Activated CD4-positive, alpha-beta T cell treated with anti-CD3 and anti-CD28 coated beads, Interleukin-2, amount 50 U/mL, for 4 hours (primary cell): ENCODE results near the gene SYNJ2.
A peak's percentile ranks its signal among the peaks of the same experiment; 100 is the strongest.

Source experiments
- DNase-seq, 2 experiments: peaks; one replicate each; pipeline ENCODE4 v3.0.0-alpha.2; 2020

Gene SYNJ2

GRCh38 chr6:158044525-158044888 lies 62.8 kb downstream of the SYNJ2 start:
- DNase-seq = no peak

DNA sequence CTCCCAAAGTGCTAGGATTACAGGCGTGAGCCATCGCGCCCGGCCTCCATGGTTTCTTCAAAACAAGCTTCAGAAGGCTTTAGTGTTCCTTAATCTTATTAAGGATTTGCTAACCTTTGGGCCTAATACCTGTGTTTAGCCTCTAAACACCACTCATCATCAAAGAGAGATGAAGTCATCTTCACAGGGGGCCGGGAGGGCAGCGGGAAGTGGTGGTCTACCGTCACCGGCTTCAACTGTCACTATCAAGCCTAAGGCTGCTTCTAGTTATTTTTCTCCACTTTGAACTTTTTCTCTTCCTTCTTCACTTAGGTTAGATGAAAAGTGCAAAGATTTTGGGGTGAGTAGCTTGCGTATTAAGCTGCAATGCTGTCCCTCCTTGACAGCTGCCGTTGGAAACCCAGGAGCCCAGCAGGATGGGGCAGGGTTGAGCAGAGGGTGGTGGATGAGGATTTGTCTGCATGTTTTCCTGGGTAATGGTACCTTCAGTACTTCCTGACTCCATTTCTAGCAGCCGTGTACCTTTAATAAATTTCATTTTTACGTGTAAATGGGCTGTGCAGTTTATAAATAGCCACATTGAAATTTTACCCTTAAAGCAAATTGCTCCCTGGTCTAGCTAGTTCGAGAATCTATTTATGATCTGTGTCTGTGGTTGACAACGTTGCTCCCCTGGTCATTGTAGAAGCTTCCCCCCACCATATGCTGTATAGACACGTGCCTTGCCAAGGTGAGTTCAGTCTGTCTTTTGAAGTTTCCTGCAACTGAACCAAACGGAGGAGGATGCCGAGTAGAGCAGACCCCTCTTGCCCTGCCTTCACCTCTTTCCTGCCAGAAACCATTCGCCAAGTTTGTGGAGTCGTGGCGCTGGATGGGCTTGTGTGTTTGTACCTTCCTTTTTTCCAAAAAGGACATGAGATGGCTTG lies 64.8 kb downstream of the SYNJ2 start:
- DNase-seq = no peak

DNA sequence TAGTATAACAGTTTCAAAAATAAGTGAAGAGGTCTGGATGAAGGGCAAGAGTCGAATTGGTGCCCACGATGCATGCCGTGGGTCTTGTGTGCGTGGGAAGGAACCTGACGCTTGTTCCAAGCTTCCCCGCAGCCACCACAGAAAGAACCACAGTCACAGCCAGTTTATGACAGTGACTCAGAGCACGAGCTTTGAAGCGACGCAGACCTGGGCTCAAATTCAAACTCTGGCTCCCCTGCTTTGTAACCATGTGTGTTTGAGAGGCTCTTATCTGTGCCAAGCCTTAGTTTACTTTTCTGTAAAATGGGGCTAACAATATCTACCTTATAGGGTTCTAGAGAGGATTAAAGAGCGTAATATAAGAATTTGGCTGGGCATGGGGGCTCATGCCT lies 65.5 kb downstream of the SYNJ2 start:
- peak; percentile 31 to 47 for DNase-seq

- DNase-seq = no peak
Observed at GRCh38 chr6:158047563-158048323, 66.1 kb downstream of the SYNJ2 start.

GRCh38 chr6:158048589-158048988 lies 66.9 kb downstream of the SYNJ2 start:
- no peak for DNase-seq

GRCh38 chr6:158049055-158050028 lies 67.7 kb downstream of the SYNJ2 start:
- no peak for DNase-seq

DNA sequence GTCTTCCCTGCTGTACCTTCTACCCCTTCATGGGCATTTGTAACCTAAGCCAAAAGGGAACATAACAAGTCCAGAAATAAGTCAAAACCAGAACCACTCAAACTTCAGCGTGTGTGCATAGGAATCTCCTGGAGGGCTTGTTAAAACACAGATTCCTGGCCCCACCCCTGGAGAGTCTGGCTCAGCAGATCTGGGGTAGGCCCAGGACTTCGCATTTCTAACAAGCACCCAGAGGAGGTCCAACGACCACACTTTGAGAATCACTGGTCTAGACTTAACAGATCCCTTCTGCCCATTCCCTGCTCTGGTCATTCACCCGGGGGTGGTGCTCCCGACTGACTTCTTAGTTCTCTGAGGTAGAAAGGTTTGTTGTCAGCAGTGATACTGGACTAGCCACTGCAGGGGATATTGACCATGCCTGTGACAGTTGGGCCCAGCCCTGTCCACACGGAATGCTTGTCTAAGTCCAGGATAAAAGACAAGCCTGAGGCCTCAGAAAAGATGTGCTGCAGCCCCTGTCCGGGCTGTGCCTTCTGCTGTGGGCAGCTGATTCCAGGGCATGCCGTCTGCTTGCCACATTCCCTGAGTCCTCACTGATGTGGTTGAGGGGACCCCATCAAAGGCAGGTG lies 68.6 kb downstream of the SYNJ2 start:
- DNase-seq = no peak

GRCh38 chr6:158050955-158051354 lies 69.3 kb downstream of the SYNJ2 start:
- no peak for DNase-seq

DNA sequence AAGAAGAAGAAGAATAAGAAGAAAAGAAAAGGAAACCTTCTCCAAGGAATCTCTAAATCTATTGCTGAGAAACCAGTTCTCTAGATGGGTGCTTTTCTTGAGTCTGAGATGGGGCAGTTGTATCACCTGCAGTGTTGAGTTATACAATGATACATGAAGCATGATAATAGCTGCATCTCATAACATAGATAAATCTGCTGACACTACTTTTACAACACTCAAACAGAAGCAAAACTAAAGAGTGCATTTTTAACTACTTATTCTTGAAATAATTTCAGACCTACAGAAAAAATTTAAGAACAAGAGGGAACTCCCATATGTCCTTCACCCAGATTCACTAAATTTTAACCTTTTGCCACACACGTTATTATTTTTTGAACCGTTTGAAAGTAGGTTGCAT lies 70.3 kb downstream of the SYNJ2 start:
- no peak for DNase-seq

GRCh38 chr6:158053377-158054313 lies 72.0 kb downstream of the SYNJ2 start:
- peak; percentile 63 to 67 for DNase-seq

GRCh38 chr6:158056355-158056754 lies 74.7 kb downstream of the SYNJ2 start:
- no peak for DNase-seq

DNA sequence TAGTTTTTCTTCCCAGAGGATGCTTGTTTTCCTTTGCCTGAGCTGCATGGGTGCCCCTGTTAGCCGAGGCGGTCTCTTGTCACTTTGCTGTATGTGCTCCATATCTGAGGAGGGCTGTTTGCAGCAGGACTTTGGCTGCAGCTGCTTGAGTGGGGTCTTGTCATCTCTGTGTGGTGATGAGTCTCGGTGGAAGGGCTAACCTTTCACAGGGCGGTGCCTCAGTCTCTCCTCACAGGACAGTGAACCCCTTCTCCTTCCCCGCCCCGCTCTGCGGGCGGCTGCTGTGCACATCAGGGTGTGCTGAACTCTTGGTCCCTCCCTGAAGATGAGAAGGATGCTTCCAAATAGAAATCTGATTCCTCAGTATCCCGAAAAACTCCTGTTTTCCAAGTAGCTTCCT lies 75.1 kb downstream of the SYNJ2 start:
- no peak for DNase-seq

- DNase-seq = peak in 1 of 2 experiments; percentile 14
Observed at GRCh38 chr6:158057213-158057987, 75.7 kb downstream of the SYNJ2 start.

DNA sequence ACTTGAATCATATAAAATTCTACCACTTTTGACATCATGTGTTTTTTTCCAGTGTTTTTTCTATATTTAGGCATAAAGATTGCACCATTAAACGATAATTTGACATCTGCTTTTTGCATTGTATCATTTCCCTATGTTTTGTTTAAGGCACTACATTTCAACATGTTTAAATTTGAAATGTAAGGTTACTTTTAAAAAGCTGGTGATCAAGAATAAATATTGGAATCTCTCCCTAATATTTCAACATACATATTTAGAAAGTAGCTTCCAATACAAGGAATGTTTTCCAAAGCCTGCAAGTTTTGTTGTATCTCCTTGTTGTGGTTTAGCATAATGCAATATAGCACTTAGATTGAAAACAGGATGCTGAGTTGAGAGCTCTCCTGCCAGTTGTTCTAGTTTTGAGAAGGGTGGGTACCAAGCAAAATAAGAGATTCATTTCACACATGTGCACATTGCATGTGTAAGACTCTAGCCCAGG lies 76.5 kb downstream of the SYNJ2 start:
- DNase-seq = no peak

- DNase-seq = no peak
Observed at GRCh38 chr6:158059108-158059507, 77.4 kb downstream of the SYNJ2 start.

DNA sequence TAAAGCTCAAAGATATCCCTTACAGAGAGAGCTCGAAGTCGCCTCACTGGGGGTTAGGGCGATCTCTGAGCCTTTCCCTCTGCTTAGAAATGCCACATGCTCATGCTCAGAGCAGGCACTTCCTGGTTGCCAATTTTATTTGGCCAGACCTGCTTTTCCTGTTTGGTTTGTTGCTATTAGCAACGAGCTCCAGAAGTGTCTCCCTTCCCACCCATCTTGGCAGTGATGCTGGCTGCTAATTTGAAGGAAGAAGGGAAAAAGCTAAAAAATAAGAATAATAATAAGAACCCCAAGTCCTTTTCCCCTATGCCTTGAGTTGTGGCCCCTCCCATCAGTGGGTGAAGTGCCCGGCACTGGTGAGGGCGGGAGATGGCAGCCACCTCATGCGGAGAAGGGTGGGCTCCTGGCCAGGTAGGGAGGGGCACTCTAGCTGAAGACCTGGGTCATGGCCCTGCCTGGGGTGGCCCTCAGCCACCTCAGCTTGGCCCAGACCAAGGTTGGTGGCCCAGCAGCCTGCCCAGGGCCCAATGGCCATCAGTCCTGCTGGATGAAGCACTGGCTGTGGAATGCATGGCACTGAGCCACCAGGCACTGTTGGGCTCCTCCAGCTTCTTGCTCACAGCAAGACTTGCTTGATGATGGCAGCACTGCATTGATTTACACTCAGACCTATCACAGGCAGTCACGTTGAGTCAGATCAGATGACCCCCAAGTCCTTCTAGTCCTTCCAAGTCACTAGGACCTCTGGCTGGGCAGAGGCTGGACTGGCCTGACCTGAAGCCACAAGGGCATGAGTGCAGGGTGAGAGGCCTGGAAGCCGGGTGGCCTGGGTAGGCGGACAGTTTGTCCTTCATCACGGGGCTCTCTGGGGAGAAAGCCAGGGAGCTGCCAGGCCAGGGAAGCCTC lies 79.0 kb downstream of the SYNJ2 start:
- no peak for DNase-seq

GRCh38 chr6:158061361-158061708 lies 79.7 kb downstream of the SYNJ2 start:
- no peak for DNase-seq

GRCh38 chr6:158061709-158062461 lies 80.2 kb downstream of the SYNJ2 start:
- DNase-seq = no peak
